ENCODE results near the gene CDYL. TPM values are rescaled to one million over a fixed set of nuclear protein-coding genes. Genes with fewer than 3 reads are reported as not detected.
A peak's percentile ranks its signal among the peaks of the same experiment; 100 is the strongest.

CDYL gene
- total and polyA plus RNA-seq, 11 donors: 4.3 to 45.2 (median 30.6) TPM

- intact Hi-C loops (cut with DNase I): no loop called here
- DNase-seq (no peak), ATAC-seq (no peak)
- H3K27ac ChIP-seq: no peak overlapping the region
- TF ChIP-seq CTCF (IDR thresholded peaks at IDR 0.05) (no peak), POLR2A (IDR thresholded peaks at IDR 0.05) (no peak)
- no peak overlapping the region for H3K4me3 ChIP-seq
- H3K4me1 ChIP-seq: peaks cover 0 to 22% (median 13%) of the 10 kb centered on the region in 12 donors
- H3K9me3 ChIP-seq: no peaks in the 10 kb centered on the region
- H3K36me3 ChIP-seq: peaks cover 0 to 52% (median 27%) of the 10 kb centered on the region in 9 donors
- WGBS, 4 donors: 93 to 99% (median 95%) methylated on average over 10 to 11 of the region's 11 CpGs
- no peaks in the 10 kb centered on the region for H3K27me3 ChIP-seq
Measured at GRCh38 chr6:4946521-4946920, 170.3 kb downstream of the CDYL start.

GRCh38 chr6:4947716-4948115 lies 171.5 kb downstream of the CDYL start:
- WGBS, 4 donors: 88 to 91% (median 89%) methylated on average over 12 to 13 of the region's 13 CpGs
- peaks cover 0 to 64% (median 37%) of the 10 kb centered on the region in 9 donors for H3K36me3 ChIP-seq
- peaks cover 0 to 10% (median 3%) of the 10 kb centered on the region in 12 donors for H3K4me1 ChIP-seq
- DNase-seq (no peak), ATAC-seq (no peak)
- H3K27ac ChIP-seq: no peak overlapping the region
- intact Hi-C loops (cut with DNase I): no loop called here
- no peaks in the 10 kb centered on the region for H3K27me3 ChIP-seq
- TF ChIP-seq POLR2A (IDR thresholded peaks at IDR 0.05): no peak
- no peak for TF ChIP-seq CTCF (IDR thresholded peaks at IDR 0.05)
- no peak overlapping the region for H3K4me3 ChIP-seq
- no peaks in the 10 kb centered on the region for H3K9me3 ChIP-seq

GRCh38 chr6:4948781-4949450 lies 172.7 kb downstream of the CDYL start:
- intact Hi-C loops (cut with DNase I): no loop called here
- Histone ChIP-seq H3K27ac (no peak overlapping the region), H3K27me3 (no peaks in the 10 kb centered on the region), H3K4me3 (no peak overlapping the region), H3K4me1 (no peaks in the 10 kb centered on the region), H3K36me3 (peaks cover 0 to 73% (median 47%) of the 10 kb centered on the region in 9 donors), H3K9me3 (no peaks in the 10 kb centered on the region)
- ATAC-seq (no peak), DNase-seq (no peak)
- TF ChIP-seq CTCF (IDR thresholded peaks at IDR 0.05) (no peak), POLR2A (IDR thresholded peaks at IDR 0.05) (no peak)
- WGBS, 4 donors: 87 to 90% (median 88%) methylated on average over 15 of the region's 15 CpGs

- no peak overlapping the region for H3K27ac ChIP-seq
- H3K36me3 ChIP-seq: peaks cover 0 to 73% (median 51%) of the 10 kb centered on the region in 9 donors
- ATAC-seq (peak in 1 of 4 donors; percentile 12), DNase-seq (no peak)
- H3K27me3 ChIP-seq: no peaks in the 10 kb centered on the region
- WGBS, 4 donors: 94 to 97% (median 97%) methylated on average over 9 to 11 of the region's 11 CpGs
- TF ChIP-seq CTCF (IDR thresholded peaks at IDR 0.05): no peak
- H3K4me1 ChIP-seq: no peaks in the 10 kb centered on the region
- no peak overlapping the region for H3K4me3 ChIP-seq
- intact Hi-C loops (cut with DNase I): no loop called here
- H3K9me3 ChIP-seq: no peaks in the 10 kb centered on the region
Measured at GRCh38 chr6:4950076-4950475, 173.9 kb downstream of the CDYL start.

All from heart left ventricle (tissue), 16 donors.